ENCODE measurements around the gene NELL1. TPM values are rescaled to one million over a fixed set of nuclear protein-coding genes. Genes with fewer than 3 reads are reported as not detected.

NELL1 gene
- total RNA-seq, 2 donors from 2014 or later, result not detected

- DNase-seq, result no peak
- no peak for ATAC-seq
- H3K27me3 ChIP-seq, result no peaks in the 10 kb centered on the region
- TF ChIP-seq CTCF (IDR thresholded peaks at IDR 0.05) (no peak), POLR2A (IDR thresholded peaks at IDR 0.05) (no peak)
- no peak overlapping the region for H3K4me3 ChIP-seq
- H3K9me3 ChIP-seq, result no peaks in the 10 kb centered on the region
- no peaks in the 10 kb centered on the region for H3K36me3 ChIP-seq (replicated peaks in 1 of 2; ENCODE audit: insufficient read depth in 1 of 2, low read depth in 2 of 2)
- no peak overlapping the region for H3K27ac ChIP-seq
- intact Hi-C loops (cut with DNase I), result no loop called here
- no peaks in the 10 kb centered on the region for H3K4me1 ChIP-seq
Observed at GRCh38 chr11:21257461-21257860, 588.1 kb downstream of the NELL1 start.

DNA sequence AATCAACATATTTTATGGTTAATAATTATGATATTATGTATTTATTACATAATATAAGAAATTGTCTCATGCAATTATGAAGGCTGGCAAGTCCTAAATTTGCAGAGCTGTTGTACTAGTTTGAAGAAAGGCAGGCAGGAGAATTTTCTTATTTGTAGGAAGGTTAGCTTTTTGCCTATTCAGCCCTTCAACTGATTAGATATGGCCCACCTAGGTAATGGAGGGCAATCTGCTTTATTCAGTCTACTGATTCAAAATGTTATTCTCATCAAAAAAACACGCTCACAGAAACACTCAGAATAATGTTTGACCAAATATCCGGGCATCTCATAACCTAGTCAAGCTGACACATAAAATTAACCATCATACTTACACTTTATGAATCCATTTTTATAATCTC is 589.0 kb downstream of the NELL1 start:
- Histone ChIP-seq H3K4me3 (no peak overlapping the region), H3K36me3 (replicated peaks in 1 of 2; ENCODE audit: insufficient read depth in 1 of 2, low read depth in 2 of 2) (no peaks in the 10 kb centered on the region), H3K27ac (no peak overlapping the region), H3K27me3 (no peaks in the 10 kb centered on the region), H3K4me1 (no peaks in the 10 kb centered on the region), H3K9me3 (no peaks in the 10 kb centered on the region)
- intact Hi-C loops (cut with DNase I), result no loop called here
- DNase-seq (no peak), ATAC-seq (no peak)
- TF ChIP-seq POLR2A (IDR thresholded peaks at IDR 0.05) (no peak), CTCF (IDR thresholded peaks at IDR 0.05) (no peak)
- WGBS, 2 donors, result 43 to 57% methylated on average over 2 of the region's 2 CpGs

GRCh38 chr11:21260101-21260500 is 590.7 kb downstream of the NELL1 start:
- H3K27me3 ChIP-seq, result no peaks in the 10 kb centered on the region
- no peaks in the 10 kb centered on the region for H3K36me3 ChIP-seq (replicated peaks in 1 of 2; ENCODE audit: insufficient read depth in 1 of 2, low read depth in 2 of 2)
- ATAC-seq, result no peak
- no peaks in the 10 kb centered on the region for H3K9me3 ChIP-seq
- intact Hi-C loops (cut with DNase I), result no loop called here
- no peaks in the 10 kb centered on the region for H3K4me1 ChIP-seq
- H3K27ac ChIP-seq, result no peak overlapping the region
- no peak for DNase-seq
- TF ChIP-seq CTCF (IDR thresholded peaks at IDR 0.05) (no peak), POLR2A (IDR thresholded peaks at IDR 0.05) (no peak)
- H3K4me3 ChIP-seq, result no peak overlapping the region

DNA sequence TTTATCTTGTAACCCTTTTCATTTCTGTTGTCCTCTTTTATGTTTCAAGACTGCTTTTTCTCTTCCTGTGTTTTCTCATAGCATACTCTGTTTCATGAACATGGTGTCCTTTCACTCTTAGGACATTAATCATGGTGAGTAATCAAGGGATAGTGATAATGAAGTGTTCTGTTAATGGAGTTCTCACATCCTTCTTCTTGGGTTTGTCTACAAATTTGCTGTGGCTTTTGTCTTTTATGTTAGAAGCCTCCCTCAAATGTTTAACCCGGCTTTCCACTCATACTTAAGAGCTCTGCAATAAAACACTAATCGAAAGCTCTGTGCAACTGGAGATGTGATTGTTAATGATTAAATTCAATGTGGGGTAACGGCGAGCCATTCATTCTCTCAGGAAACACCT is 593.6 kb downstream of the NELL1 start:
- intact Hi-C loops (cut with DNase I), result no loop called here
- H3K4me1 ChIP-seq, result no peaks in the 10 kb centered on the region
- no peak overlapping the region for H3K27ac ChIP-seq
- 8 to 16% methylated on average over 4 of the region's 4 CpGs for WGBS, 2 donors
- TF ChIP-seq POLR2A (IDR thresholded peaks at IDR 0.05) (no peak), CTCF (IDR thresholded peaks at IDR 0.05) (no peak)
- H3K9me3 ChIP-seq, result no peaks in the 10 kb centered on the region
- H3K4me3 ChIP-seq, result no peak overlapping the region
- H3K36me3 ChIP-seq (replicated peaks in 1 of 2; ENCODE audit: insufficient read depth in 1 of 2, low read depth in 2 of 2), result no peaks in the 10 kb centered on the region
- no peaks in the 10 kb centered on the region for H3K27me3 ChIP-seq
- ATAC-seq, result no peak
- DNase-seq, result no peak

- H3K27ac ChIP-seq, result no peak overlapping the region
- WGBS, 2 donors, result 45 to 61% methylated on average over 1 of the region's 1 CpG
- intact Hi-C loops (cut with DNase I), result no loop called here
Observed at GRCh38 chr11:21264125-21264524, 594.7 kb downstream of the NELL1 start.

More at GRCh38 chr11:21264125-21264524, 594.7 kb downstream of the NELL1 start:
- TF ChIP-seq CTCF (IDR thresholded peaks at IDR 0.05) (no peak), POLR2A (IDR thresholded peaks at IDR 0.05) (no peak)
- Histone ChIP-seq H3K4me1 (no peaks in the 10 kb centered on the region), H3K4me3 (no peak overlapping the region), H3K9me3 (no peaks in the 10 kb centered on the region), H3K27me3 (no peaks in the 10 kb centered on the region), H3K36me3 (replicated peaks in 1 of 2; ENCODE audit: insufficient read depth in 1 of 2, low read depth in 2 of 2) (no peaks in the 10 kb centered on the region)
- no peak for ATAC-seq
- no peak for DNase-seq

Measured in body of pancreas (tissue), 4 donors.